GM19023 (cell line): ENCODE results near the gene ARF1.

Experiments used
- ATAC-seq: cut with Tn5 transposase; IDR thresholded peaks from one replicate; pipeline ENCODE4 v1.9.1; 2021; ENCODE audit warnings: mild to moderate bottlenecking, moderate library complexity; ENCODE audit not compliant: unreplicated experiment

The ARF1 gene

DNA sequence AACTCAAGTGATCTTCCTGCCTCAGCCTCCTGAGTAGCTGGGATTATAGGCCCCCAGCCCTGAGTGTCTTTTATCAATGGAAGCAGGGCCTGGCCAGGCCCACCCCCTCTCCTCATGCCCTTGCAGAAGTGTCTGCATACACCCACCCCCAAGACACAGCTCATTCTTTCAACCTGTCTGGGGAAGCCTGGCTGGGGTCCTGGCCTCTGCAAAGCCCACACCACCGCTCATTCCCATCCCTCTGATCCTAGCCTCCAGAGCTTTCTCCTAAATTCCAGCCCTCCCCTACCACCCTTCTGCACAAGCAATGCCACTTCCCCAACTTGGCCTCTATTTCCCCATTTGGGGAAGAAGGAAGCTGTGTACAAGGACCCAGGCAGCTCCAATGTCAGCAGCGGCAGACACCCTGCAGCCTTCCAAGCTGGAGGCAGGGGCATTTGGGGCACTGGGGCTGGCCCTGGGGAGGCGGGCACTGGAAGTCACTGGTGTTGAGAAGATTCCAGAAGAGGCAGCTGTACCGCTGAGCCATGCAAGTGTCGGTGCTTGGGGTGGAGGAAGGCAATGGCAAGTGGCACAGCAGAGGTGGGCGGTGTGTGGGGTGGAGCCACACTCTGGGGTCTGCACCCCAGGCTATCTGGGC, 33.7 kb upstream of the ARF1 start:
- no peak for ATAC-seq

DNA sequence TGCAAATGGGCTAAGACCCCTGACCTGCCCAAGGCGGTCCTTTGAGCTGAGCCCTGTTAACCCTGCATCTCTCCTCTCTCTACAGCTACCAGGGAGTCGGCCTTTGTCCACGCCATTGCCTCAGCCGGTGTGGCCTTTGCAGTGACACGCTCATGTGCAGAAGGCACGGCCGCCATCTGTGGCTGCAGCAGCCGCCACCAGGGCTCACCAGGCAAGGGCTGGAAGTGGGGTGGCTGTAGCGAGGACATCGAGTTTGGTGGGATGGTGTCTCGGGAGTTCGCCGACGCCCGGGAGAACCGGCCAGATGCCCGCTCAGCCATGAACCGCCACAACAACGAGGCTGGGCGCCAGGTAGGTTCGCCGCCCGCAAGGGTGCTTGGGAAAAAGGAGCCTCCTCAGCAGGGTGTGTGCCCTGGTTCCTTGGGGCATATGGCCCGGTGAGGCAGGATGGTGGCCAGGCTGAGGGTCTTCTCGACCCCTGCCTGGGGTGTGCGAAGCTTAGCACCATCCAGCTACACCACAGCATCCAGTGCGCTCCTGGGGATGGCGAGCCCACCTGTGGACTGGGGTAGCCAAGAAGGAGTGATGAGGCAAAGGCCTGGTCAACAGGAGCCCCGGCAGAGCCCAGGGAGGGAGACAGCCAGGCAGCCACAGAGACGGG, 31.8 kb upstream of the ARF1 start:
- no peak for ATAC-seq

DNA sequence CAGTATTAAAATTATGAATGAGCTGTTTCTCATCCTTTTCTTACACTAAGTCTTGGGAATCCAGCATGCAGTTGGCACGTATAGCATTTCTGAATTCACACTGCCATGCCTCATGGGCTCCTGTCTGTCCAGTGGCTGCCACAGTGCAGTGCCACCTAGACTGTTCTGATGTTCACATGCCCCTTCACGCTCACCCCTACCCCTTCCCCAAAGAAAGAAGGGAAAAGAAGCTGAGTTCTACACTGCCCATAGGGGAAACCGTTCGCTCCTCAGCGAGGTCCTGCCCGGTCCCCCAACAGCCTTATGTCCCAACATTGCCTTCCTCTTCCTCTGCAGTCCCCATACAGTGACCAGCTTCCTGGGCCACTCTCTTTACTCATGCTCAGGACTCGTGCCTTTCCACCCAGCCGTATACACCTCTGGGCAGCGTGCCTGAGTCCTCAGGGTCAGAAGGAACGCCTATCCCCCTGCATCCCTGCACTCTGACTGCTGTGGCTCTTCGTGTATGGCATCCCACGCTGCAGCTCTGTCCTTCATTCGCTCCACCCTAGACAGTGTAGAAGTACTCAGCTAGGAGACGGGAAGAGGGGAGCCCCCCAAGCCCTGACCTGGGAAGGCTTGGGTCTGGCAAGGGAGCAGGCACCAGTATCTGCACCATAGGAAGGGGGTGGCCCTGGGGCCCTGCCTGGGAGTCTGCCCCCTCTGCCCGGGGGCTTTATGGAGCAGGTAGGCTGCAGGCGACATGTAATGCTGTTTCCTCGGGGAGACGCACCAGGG, 24.1 kb upstream of the ARF1 start:
- ATAC-seq, result no peak

DNA sequence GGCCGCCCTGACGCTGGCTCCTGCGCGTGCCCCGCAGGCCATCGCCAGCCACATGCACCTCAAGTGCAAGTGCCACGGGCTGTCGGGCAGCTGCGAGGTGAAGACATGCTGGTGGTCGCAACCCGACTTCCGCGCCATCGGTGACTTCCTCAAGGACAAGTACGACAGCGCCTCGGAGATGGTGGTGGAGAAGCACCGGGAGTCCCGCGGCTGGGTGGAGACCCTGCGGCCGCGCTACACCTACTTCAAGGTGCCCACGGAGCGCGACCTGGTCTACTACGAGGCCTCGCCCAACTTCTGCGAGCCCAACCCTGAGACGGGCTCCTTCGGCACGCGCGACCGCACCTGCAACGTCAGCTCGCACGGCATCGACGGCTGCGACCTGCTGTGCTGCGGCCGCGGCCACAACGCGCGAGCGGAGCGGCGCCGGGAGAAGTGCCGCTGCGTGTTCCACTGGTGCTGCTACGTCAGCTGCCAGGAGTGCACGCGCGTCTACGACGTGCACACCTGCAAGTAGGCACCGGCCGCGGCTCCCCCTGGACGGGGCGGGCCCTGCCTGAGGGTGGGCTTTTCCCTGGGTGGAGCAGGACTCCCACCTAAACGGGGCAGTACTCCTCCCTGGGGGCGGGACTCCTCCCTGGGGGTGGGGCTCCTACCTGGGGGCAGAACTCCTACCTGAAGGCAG, 23.4 kb upstream of the ARF1 start:
- ATAC-seq, result no peak

DNA sequence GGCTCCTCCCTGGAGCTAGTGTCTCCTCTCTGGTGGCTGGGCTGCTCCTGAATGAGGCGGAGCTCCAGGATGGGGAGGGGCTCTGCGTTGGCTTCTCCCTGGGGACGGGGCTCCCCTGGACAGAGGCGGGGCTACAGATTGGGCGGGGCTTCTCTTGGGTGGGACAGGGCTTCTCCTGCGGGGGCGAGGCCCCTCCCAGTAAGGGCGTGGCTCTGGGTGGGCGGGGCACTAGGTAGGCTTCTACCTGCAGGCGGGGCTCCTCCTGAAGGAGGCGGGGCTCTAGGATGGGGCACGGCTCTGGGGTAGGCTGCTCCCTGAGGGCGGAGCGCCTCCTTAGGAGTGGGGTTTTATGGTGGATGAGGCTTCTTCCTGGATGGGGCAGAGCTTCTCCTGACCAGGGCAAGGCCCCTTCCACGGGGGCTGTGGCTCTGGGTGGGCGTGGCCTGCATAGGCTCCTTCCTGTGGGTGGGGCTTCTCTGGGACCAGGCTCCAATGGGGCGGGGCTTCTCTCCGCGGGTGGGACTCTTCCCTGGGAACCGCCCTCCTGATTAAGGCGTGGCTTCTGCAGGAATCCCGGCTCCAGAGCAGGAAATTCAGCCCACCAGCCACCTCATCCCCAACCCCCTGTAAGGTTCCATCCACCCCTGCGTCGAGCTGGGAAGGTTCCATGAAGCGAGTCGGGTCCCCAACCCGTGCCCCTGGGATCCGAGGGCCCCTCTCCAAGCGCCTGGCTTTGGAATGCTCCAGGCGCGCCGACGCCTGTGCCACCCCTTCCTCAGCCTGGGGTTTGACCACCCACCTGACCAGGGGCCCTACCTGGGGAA, 22.7 kb upstream of the ARF1 start:
- no peak for ATAC-seq

DNA sequence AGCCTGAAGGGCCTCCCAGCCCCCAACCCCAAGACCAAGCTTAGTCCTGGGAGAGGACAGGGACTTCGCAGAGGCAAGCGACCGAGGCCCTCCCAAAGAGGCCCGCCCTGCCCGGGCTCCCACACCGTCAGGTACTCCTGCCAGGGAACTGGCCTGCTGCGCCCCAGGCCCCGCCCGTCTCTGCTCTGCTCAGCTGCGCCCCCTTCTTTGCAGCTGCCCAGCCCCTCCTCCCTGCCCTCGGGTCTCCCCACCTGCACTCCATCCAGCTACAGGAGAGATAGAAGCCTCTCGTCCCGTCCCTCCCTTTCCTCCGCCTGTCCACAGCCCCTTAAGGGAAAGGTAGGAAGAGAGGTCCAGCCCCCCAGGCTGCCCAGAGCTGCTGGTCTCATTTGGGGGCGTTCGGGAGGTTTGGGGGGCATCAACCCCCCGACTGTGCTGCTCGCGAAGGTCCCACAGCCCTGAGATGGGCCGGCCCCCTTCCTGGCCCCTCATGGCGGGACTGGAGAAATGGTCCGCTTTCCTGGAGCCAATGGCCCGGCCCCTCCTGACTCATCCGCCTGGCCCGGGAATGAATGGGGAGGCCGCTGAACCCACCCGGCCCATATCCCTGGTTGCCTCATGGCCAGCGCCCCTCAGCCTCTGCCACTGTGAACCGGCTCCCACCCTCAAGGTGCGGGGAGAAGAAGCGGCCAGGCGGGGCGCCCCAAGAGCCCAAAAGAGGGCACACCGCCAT, 21.9 kb upstream of the ARF1 start:
- no peak for ATAC-seq

DNA sequence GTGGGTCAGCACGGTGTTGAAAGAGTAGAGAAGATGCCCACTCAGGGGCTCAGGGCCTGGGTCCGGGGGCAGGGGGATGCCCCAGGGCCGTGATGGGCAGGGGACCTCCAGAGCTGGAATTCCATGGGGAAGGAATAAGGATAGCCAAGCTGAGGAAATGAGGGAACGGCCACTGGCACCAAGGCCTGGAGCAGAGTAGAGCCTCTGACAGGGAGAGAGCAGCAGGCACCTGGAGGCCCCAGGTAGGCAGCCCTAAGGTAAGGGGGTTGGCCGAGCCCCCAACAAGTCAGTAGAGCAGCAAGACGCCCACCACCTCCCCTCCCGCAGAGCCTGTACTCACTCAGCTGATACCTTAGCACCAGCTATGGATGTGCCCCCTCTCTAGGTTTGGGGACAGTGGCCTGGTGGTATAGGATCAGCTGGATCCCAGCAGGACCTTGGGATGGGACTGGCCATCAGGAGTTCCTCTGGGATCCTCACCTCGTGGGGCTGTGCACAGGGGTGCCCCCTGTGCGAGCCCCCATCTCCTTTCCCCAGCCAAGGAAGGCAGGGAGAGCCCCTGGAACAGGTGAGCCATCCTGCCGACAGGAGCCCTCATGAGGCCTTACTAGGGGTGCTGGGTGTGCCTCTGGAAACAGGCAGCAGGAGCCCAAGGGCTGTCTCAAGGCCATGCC, 21.0 kb upstream of the ARF1 start:
- no peak for ATAC-seq

DNA sequence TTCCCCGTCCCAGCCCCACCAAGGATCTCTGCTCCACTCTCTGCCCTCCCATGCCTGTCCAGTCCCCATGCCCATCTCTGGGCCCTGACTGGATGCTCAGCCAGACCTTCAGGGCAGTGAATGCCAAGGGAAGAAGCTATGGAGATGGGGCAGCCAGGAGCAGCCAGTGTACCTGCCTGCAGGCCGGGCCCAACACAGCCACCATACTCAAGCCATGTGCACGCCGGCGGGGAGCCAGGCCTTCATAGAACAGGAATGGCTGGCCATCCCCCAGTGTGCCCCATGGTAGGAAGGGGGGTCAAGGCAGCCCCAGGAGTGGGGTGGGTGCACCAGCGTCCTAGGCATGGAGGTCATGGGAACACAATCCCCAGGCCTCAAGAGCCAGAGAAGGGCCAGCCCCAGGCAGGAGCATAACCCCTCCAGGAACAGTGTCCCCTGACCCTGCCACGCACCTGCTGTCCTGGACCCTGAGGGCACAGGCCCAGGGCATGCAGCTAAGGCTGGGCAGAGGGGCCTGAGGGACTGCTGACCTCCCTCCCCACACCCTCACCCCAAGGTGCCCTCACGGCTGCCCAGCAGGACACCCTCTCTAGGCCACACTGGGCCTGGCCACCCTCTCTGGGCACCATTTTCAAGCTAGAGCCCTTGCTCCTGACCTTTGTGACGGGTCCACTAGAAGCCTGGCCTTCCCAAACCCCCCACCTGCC, 20.3 kb upstream of the ARF1 start:
- no peak for ATAC-seq

DNA sequence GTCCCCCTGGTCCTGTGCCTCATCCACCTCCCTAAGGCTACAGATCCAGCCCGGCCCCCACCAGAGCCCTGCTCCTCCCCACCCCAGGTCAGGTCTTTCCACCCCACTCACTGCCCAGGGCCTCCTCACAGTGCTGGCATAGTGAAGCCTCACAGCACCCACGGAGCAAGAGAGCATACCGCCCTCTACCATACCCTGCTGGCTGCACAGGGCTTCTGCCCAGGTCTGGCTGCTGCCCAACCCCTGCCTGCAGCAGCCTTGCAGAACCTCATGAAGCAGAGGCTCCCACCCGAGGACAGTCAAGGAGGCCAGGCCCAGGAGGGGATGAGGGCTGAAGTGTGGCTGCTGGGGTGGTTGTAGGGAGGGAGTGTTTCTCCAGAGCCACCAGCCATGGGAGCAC, 19.7 kb upstream of the ARF1 start:
- no peak for ATAC-seq

DNA sequence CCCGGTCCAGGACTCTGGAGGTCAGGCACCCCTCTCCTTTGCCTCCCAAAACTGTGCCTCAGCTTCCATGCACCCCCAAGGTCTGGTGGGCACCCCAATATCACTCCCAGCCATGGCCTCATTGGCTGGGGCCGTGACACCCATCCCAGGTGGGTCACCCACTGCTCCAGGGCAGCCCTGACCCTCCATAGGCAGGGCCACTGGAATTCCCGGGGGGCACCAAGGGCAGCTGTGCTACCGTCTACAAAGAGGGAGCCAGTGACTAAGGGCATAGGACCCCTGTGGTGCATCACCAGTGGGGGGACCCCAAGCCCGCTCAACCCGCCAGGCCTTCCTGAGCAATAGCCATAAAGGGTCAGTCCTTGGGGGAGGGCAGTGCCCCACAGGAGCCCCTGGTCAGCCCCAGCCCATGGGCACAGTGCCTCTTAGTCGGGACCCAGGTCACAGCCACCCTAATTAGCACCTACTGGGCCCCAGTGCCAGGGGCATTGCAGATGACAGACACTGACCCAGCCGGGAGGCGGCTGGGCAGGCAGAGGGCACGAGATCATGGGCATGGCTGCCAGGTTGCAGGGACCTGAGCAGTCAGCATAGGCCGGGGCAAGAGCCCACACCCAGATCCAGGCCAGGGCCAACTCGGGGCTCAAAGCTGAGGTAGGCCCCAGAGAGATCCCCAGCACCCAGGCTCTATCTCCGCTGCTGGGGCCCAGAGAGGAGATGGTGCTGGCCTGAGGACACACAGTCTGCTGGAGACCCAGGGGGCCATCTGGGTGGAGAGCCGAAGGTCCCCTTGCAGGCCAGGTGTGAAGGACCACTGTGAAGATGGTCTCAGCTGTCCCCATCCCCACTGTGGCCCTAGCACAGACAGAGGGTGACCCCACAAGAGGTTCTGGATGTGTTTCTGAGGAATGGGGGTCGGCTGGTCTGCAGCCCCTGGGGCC, 19.0 kb upstream of the ARF1 start:
- no peak for ATAC-seq

DNA sequence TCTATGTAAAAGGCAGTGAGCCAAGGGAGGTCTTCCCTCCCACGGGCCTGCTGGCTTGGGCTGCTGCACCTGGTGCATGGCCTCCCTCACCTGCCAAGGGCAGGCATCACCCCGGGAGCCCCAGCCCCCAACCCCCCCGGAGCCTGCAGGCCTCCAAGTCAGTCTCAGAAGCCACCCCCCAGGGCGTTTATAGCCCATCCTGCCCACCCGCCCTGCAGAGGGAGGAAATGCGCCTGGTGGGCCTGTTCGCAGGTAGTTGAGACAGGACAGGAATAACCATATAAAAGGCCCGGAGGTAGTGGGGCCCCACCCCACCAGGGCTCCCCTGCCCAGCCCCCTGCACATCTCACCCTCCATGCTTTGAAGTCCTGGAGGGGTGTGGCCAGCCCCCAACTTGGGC, 18.2 kb upstream of the ARF1 start:
- ATAC-seq, result no peak

DNA sequence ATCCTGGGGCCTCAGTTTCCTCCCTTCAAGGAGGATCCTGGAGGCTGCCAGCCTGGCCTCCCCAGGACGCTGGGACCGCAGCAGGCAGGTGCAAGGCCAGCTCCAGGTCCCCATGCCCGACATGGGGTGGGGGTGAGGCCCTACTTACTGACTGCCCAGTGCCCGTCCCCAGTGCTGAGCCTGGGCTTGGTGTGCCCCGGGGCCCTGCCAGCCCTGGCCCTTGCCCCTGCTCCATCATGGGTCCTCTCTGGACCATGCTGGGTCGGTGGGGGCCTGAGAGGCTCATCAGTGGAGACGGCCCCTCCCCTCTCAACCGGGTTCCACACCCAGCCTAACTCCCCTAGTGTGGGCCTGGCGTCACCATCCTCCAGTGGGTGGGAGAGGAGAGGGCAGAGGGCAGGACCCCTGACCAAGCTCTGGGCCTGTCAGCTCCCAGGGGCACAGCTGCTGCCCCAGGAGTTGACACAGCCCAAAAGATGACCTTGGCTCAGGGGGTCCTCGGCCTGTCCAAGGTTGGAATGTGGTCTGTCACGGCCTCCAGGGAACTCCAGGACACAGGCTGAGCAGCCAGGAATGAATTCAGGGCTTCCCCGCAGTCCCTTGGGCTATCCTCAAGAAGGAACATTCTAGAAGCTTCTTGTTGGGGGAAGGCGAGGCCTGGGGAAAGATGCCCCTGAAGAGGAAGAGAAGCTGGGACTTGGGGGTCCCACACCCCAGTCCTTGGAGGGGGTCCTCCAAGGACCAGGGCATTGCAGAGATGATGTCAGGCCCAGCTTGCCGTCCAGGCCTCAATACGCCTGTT, 17.6 kb upstream of the ARF1 start:
- ATAC-seq, result no peak

DNA sequence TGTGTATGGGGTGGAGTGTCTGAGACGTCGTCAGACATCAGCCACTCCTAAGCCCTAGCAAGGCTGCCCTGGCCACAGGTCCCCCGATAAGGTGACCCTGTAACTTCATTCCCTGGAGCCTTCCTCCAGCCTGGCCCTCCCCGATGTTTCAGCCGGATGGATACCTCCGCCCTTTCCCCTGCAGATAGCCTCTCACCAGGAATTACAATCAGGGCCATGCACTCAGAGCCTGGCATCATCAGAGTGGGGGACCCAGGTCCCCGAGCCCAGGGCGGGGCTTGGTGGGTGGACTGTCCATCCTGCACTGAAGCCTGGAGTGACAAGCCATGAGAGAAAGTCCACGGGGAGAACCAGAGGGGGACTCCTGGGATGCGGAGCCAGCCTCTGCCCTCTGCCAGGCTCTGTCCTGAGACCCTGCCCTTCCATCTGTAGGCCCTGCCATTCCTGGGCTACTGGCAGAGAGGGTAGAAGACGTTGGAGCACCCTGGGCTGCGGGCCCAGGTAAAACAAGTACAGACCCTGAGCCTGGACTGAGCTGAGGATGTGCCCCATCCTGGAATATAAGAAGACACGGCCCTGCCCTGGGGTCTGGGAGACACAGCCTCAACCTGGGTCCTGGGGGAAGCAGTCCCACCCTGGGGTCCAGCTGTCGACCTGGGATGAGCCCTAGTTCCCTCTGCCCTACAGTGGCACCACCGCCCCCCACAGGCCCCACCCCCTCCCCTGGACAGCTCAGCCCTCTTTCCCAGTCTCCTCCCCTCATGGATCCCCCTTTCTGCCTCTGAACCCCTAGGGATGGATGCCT, 16.8 kb upstream of the ARF1 start:
- ATAC-seq, result no peak

DNA sequence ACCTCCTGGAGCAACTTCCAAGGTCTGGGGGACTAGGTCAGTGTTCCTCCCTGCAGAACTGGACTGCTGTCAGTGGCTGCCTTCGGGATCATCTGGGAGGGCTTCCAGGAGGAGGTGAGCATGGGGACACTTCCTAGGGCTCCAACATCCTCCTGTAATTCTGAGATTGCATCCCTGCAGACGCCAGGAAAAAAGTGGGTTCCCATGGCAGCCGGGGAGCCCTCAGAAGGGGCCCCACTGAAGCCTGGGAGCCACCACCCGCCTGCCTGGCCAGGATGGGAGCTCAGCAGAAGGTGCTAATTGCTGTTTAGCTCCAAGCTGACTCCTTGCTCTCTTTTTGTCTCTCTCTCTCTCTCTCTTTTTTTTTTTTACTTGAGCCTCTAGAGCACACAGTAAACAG, 16.1 kb upstream of the ARF1 start:
- no peak for ATAC-seq

DNA sequence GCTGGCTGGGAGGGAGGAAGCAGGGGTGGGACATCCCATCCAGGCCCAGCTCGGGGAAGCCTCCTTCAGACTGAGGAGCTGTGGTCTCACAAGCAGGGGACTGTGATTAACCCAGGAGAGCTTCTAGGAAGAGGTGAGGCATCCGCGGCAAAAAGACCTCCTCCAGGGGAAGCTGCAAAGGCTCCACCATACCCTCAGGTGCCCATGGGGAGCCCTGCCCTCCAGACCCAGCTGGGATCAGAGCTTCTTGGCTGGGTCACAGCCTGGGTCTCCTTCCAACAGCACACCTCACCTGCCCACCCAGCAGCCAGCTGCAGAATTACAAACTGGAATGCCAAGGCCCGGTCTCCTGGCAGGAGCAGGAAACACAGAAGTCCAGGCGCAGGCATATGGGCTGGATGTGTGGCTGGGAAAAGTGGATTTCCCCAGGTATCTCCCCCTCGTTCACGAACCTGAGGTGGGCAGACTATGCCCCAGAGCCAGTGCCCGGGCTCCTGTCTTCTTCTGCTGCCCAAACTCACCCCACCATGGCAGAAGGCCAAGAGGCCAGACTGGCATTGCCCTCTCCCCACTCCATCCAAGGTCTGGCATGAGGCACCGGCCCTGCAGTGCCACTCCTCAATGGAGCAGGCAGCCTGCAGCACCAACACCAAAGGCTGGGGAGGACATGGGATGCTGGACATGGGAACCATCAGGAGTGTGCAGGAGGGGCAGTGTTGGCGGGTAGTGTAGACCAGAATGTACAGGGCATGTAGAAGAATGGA, 15.4 kb upstream of the ARF1 start:
- no peak for ATAC-seq
